HG03095 (cell line): ENCODE data around the gene PIK3CD.
"Not testable (repeated sequence)": the region's sequence is repeated elsewhere in the genome, so short reads cannot be mapped to it uniquely, and the experiment has no call there.

Experiments
- ATAC-seq: cut with Tn5 transposase; IDR thresholded peaks from one replicate; pipeline ENCODE4 v1.9.1; 2021; ENCODE audit warnings: moderate library complexity; ENCODE audit not compliant: unreplicated experiment

Gene PIK3CD

DNA sequence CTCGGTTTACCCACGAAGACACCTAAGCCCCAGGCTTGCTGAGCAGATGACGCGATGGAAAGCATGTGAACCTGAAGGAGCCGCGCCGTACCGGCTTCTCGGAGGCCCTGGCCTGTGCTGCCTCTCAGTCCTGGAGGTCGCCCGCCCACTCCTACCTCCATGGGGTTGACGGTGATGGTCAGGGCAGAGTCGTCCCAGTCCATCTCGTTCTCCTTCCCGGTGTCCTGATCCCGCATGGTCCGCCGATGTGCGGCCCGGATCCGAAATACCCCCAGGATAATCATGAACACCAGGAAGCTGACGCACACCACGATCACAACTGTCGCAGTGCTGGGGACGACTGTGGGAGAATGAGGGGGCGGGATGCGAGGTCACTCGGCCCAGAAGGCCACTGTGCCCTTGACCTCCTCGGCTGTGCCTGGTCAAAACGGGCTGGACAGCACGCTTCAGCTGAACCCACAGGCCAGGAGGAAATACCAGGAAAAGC, 79.6 kb downstream of the PIK3CD start:
- no peak for ATAC-seq

DNA sequence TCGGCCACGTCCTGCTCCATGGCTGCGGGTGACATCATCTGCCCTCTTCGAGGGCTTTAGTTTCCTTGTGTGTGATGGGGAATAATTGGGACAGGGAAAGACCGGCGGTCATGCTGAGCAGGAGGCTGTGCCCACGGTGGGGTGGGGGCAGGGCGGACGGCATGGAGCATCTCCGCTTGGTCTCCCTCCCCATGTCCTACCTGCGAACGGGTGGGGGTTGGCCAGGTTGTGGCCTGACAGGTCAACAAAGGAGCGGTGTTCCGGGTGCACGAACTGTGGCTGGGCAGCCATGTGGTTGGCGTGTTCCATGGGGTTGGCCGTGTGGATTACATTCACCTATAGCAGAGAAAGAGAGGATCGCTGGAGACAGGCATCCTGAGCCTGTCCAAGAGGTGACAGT, 80.0 kb downstream of the PIK3CD start:
- ATAC-seq, result no peak

DNA sequence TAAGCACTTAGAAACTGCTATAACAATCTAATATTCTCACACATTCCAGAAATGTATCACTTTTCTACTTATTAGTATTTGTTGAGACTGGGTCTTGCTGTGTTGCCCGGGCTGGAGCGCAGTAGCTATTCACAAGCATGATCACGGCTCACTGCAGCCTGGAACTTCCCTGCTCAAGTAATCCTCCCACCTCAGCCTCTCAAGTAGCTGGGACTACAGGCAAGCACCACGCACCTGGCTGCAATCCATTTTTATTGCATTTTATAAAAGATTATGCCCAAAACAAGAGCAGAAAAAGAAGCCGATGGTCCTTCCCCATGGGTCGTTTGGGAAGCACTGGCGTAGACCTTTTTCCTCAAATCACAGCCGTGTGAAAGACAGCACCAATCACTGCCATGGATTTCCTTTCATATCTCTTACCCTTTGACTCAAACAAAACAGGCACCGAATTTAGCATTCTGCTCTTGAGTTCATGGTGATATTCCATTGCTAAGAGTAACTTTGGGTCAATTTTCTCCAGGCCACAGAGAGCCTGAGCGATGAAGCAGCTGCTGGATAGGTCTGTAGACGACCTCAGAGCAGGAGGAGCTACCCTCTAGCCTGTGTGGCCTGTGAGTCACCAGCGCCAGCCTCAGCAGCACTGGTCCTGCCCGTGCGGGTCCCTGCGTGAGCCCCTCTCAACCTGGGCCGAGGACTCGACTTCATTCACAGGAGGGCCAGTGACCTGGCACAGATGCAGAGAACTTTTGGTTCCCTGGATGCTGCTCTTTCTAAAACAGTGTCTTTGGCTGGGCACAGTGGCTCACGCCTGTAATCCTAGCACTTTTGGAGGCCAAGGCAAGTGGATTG, 80.8 kb downstream of the PIK3CD start:
- no peak for ATAC-seq

DNA sequence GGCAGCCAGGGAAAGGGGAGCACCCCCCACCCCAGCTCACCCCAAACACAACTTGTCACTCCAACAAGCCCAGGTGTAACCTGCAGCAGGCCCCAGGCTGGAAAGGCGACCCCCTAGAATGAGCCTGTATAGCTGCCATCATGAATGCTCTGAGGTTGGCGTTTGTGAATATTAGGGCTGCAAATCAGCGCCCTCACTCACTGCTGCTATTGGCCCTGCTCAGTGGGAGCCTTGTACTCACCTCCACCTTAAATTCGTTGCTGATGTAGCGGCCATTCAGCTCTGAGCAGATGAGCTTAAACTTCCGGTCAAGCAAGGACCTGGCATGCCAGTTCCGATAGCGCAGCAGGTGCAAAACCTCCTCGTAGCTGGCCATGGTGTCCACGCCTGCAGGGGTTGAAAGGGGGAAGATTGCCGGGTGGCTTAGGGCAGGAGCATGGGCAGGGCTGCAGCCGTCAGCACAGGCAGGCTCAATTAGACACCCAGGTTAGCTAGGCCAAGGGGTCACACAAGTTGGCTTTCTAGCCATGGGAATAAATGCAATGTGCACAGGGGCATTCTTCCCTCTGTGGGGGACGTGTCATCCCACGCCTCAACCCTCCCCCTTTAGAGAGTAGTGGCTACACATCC, 81.7 kb downstream of the PIK3CD start:
- ATAC-seq, result no peak

DNA sequence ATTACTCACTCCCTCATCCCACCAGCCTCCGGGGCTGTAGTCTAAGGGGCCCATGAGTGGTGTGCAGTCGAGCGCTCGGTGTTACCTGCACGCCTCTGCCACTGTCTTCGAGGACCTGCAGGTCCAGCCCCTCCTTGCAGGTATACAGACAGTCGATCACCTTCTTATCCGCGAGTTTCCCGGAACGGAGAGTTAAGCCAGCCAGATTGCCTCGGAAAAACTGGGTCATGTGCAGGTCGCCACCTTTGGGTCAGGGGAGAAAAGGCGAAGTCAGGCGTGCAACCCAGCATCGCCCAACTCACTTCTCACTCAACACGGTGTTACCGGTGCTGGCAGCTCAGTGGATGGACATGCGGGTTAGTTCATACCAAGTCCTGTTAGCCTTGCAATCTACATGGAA, 84.3 kb downstream of the PIK3CD start:
- no peak for ATAC-seq

DNA sequence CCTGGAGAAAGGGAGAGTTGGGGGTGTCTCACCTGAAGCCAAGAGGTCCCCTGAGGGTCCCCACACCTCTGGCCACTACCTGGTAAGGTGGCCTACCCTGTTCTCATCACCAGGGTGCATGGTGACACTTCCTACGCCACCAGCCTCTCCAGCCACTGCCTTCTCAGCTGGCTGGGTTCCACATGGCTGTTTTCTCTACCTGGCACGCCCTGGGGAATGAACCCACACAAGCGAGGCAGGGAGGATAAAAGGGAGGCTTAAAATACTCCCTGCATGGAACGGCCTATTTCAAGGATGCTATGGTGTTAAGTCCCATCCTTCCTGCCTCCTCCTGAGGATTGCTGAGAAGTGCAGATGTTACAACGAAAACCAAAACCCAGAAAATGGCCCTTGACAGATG, 84.7 kb downstream of the PIK3CD start:
- no peak for ATAC-seq

DNA sequence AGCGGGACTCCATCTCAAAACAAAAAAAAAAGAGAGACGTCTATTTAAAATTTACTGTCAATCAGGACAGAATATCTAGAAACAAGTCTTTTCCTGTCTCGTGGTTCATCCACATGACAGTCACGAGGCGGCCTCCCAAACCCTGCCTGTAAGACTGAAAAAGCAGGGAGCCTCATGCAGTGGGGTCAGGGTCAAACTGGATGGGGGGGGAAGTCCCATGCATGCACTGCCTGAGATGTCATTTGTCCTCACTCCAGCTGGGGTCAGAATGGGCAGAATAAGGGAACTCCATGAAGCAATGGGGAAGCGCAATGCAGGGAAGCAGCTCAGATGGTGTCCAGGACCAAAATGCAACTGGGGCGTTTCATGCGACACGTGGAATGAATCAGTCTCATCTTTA, 85.5 kb downstream of the PIK3CD start:
- ATAC-seq, result no peak

DNA sequence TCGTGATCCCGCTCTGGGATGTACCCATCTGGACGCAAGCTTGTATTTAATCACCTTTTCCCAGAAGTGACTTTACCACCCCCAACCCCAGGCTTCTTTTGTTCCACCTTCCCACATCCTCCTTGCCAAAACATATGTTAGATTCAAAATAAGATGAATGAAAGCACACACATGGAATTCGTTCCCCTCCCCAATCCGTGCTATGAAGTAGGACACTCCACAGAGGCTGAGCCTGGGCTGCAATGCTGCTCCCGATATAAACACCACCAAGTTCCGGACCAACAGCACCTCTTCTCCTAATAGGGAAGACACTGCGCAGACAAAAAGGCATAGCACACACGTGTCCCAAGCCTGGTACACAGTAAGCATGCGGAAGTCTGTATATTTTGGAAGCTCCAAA, 86.1 kb downstream of the PIK3CD start:
- no peak for ATAC-seq

DNA sequence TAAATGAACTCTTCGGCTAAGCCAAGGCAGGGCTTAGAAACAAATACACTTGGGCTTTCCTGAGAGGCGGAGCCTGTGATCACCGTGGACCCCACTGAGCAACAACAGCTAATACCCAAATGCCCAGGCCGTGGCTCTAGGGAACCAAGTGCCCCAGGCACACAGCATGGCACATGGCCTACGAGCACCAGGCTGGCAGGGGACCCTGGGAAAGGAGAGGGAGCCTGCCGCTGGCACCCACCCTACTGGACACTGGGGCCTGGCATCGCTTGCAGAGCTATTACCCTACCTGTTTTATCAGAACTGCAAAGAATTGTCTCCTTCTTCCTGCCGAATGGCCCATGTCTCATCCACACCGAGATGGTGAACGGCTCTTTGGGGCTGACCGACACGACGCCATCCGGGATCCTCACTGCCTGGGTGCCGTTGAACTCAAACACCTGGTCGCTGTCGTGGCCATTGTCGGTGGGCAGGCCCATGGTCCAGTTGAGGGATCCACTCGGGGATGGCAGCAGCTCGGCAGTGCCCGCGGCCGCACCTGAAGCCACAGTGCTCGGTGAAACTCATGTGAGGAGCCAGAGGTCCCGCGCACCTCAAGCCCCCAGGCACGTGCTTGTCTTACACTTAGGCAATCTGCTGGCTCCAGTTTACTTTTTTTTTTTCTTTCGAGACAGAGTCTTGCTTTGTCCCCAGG, 92.7 kb downstream of the PIK3CD start:
- no peak for ATAC-seq

DNA sequence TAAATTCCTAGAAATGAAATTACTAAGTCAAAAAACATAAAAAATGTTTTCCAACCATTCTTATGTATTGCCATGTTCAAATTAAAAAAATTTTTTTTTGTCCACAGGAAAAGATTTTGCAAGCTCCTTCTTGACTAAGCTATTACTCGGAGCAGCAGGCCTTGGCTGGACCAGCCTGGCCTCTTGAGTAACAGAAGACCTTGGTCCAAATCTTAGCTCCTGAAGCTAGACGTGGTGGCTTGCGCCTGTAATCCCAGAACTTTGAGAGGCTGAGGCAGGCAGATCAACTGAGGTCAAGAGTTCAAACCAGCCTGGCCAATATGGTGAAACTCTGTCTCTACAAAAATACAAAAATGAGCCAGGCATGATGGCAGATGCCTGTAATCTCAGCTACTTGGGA, 94.7 kb downstream of the PIK3CD start:
- no peak for ATAC-seq

DNA sequence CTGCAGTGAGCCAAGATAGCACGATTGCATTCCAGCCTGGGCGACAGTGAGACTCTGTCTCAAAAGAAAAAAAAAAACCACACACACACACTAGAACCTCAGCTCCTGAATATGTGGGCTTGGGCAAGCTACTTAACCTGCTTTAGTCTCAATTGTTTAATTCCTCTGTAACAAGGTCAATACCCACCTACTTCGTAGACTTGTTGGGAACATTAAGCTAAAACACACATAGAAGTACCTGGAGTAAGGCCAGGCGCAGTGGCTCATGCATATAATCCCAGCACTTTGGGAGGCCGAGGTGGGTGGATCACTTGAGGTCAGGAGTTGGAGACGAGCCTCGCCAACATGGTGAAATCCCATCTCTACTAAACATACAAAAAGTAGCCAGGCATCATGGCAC, 95.1 kb downstream of the PIK3CD start:
- no peak for ATAC-seq

DNA sequence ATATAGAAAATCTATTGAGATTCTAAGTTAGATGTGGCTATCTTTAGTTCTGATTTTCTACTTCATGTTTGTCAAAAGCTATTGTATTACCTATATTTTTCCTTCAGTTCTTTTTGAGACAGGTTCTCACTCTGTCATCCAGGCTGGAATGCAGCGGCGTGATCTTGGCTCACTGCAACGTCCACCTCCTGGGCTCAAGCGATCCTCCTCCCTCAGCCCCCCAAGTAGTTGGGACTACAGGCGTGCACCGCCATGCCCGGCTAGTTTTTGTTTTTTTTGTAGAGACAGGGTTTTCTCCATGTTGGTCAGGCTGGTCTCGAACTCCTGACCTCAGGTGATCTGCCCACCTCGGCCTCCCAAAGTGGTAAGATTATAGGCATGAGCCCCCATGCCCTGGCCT, 96.9 kb downstream of the PIK3CD start:
- ATAC-seq, result not testable (repeated sequence)

DNA sequence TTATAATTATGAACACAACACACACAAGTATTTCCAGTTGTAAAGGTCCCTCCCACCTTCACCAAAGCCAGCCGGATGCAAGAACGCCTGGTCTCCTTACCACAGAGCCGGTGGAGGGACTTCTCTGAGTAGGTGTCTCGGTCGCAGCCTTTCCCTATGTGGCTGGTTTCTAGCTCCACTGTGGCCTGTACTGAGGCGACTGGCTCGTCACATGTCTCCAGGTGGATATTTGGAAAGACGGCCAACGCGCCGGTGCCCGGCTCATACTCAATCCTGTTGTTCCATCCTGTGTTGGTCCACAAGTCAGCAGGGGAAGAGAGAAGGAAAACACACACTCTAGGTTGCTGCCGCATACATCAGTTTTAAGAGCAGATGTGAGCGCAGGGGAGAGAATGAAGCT, 97.8 kb downstream of the PIK3CD start:
- ATAC-seq, result no peak

DNA sequence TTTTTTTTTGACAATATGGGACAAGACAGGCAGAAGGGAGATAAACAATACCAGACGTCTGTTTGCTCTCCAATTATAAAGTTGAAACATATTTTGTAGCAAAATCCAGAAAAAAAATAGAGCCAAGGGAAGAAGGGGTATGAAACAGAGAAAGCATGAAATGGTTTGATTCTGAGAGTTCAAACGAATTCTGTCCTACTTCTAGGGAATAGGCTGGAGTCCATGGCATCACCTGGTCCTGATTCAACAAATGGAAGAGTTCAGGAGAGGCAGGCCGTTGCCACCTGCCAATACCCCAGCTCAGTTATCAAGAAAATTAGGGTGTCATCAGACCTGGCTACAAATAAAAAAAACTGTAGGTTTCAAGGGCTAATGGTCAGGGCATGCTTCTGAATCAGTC, 100.4 kb downstream of the PIK3CD start:
- ATAC-seq, result no peak

DNA sequence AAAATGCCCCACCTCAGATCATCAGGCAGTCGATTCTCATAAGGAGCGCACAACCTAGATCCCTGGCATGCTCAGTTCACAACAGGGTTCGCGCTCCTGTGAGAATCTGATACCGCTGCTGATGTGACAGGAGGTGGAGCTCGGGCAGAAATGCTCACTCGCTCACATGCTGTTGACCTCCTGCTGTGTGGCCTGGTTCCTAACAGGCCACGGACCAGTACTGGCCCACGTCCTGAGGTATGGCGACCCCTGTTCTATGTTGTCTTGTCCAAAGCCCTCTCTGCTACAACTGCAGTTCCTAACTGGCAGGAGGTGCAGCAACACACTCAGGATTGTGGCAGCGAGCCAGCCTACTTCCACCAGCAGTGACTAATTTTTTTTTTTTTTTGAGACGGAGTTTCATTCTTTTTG, 101.6 kb downstream of the PIK3CD start:
- no peak for ATAC-seq

DNA sequence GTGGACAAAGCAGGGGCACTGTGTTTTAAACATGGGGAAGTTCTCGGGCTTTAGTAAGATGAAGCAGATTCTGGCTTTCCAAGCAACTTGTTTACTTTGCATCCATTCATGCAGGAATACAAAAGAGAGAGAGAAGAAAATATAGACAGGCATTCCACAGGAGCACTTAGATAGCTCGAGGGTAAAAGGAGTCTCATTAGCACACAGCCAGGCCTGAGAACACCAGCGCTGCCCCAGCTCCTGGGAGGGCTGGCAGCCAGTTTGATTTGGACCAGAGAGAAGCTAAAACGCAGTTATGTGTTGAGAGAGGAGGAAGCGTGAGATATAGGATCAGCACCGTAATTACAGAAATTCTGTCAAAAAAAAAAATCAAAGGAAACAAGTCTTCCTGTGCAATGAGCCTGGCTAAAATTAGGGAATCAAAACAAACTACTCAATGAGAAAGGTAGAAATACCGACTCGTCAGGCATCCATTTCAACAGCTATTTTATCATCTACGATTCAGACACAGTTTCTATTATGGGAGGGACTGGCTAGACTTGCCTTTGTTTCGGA, 104.0 kb downstream of the PIK3CD start:
- ATAC-seq, result no peak

DNA sequence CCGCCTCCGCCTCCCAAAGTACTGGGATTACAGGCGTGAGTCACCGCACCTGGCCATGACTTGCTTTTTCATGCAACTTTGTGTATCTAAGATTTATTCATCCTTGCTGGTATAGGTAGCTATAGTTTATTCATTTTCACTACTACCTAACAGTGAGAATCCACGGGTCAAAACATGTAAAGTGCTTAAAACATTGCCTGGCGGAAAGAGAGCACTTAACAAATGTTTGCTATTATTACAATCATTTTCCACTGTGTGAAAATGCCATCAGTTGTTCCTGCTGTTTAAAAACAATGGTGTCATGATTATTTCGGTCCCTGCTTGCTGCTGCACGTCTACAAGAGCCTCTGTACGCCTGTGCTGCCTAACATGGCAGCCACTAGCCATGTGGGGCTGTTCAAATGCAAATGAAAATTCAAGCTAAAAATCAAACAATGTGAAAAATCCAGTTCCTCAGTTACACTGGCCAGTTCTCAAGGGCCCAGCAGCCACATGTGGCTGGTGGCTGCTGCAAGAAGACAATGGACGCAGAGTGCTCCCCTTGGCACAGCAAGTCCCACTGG, 107.1 kb downstream of the PIK3CD start:
- no peak for ATAC-seq

DNA sequence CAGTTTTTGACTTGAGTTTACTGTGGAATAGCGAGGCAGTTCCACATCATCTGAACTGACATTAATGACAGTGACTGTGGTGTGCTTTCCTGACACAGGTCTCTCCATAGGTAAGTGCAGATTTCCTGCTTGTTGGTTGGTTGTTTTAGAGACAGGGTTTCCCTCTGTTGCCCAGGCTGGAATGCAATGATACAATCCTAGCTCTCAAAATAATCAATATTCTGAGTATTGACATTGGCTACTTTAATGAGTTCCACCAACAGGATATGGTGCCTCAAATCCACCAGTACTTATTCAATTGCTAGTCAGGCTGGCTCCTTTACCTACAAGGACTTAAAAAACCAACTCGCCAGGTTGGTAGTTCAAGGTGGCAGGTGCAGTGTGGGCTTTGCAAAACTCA, 108.4 kb downstream of the PIK3CD start:
- no peak for ATAC-seq

DNA sequence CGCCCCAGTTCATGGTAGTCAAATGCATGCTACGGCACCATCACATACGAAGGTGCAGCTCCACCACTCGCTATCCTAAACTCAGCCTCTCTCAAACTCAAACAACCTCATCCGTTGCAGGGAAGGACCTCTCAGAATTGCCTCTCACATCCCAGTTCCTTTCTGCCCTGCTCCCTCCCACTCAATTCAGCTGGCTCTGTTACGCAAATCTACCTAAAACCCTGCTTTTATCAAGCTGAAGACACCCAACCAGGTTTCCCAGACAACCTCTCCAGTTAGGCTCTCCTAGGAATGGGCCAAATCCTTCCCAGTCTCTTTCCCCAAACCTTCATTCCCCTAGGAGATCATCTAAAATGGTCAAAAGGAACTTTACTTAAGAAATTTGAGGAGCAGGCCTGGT, 109.3 kb downstream of the PIK3CD start:
- ATAC-seq, result no peak

DNA sequence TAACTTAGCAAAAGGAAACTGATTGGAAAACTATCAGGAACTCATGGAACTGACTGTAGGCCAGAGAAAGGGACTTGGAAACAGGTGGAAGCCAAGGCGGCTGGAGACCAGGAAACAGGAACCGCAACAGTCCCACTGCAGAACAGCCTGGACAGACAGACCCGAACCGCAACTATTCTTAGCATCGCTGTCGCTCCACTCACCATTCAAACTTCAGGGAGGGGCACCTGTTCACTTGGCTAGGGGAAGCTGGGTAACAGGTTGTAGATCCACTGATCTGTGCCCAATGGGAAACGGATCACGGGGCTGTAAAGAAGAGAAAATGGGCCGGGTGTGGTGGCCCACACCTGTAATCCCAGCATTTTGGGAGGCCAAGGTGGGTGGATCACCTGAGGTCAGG, 110.3 kb downstream of the PIK3CD start:
- ATAC-seq, result no peak

DNA sequence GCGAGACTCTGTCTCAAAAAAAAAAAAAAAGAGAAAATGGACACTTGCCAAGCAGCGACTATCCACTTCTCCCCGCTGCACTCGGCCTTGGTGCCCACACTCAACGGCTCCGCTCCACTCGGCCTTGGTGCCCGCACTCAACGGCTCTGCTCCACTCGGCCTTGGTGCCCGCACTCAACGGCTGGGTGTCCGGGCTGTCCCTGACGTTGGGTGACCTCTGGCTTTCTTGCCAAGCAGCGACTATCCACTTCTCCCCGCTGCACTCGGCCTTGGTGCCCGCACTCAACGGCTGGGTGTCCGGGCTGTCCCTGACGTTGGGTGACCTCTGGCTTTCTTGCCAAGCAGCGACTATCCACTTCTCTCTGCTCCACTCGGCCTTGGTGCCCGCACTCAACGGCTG, 110.9 kb downstream of the PIK3CD start:
- not testable (repeated sequence) for ATAC-seq
